Measurements from ENCODE around the gene ESRRG.
"Not testable (repeated sequence)": the region's sequence is repeated elsewhere in the genome, so short reads cannot be mapped to it uniquely, and the experiment has no call there.

Gene ESRRG

DNA sequence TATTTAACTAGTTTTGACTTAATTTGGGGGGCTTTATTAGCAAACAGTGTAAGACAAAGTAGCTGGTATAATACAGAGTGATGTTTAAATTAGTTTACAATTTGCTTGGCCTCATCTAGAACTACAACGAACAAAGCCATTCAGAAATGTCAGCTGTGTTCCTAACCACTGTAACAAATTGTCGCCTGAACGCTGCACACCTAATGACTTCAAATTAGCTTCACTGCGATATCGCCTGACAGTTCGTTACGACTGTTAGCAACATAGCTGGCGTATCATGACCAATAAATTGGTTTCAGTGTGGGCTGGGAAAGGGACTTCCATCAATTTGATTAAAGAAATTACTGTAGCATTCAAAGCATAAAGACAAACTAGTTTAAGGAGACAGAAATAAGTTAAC lies 160.1 kb downstream of the ESRRG start:
- no peak for DNase-seq (ENCODE audit: low spot score)

DNA sequence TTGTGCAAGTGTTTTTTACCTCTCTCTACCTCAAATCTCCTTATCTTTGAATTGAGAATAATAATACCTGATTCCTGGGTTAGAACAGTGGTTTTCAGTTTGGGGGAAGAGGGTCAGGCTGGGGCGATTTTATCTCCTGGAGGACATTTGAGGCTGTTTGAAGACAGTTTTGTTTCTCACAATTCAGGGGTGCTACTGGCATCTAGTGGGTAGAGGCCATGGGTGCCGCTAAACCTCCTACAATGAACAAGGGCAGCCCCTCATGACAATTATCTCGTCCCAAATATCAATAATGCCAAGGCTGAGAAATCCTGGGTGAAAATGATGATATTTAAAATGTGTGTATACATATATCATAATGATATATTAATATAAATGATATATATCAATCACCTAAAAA lies 160.8 kb downstream of the ESRRG start:
- DNase-seq (ENCODE audit: low spot score): no peak

DNA sequence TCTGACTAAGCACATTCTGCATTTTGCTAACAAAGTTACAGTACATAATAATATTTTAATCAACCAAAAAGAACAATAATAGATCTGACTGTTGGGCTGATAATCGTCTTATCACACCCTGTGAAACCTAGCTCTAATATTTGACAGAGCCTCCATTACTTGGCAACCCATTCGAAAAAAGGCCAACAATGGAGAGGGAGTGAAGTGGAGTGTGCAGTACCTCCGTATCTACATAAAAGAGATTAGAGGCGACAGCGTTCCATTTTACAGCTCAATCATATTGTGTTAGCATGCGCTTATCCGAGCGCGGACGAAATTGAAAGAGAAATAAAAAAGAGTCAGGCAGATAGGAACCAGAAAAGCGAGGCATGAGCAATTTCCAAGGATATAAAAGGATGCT lies 162.7 kb downstream of the ESRRG start:
- DNase-seq (ENCODE audit: low spot score): no peak

DNA sequence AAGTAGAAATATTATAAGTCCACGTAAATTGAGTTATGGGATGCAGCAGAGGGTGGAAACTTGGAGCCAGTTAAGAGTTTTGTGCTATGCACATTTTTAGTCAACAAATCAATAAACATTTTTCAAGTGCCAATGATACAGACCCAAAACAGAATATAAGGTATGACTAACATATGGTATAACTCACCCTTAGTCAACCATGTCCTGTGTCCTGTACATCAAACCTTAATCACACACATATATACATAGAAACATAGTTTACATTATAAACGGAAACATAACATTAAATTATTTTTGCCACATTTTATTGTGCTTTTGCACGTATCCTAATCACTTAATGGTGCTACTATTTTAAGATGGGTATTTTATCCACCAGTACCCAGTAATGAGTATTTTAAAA lies 163.9 kb downstream of the ESRRG start:
- no peak for DNase-seq (ENCODE audit: low spot score)

DNA sequence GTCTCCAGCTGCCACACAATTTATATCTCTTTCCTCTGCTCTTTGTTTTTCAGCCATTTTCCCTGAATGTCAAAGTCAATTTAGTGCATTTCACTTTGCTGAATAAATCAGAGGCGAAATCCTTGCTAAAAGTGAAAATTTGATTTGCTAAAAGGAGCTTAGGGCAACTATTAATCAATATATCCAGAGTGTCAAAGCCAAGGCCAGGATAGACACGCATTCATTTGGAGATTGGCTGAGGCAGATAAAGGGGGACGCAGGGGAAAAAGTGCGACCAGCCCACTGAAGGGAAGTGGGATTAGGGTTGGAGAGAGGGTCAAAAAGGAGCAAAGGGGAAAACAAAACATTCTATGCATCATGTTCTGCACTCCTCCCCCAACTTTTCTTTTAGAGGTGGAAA lies 167.6 kb downstream of the ESRRG start:
- DNase-seq (ENCODE audit: low spot score): no peak

DNA sequence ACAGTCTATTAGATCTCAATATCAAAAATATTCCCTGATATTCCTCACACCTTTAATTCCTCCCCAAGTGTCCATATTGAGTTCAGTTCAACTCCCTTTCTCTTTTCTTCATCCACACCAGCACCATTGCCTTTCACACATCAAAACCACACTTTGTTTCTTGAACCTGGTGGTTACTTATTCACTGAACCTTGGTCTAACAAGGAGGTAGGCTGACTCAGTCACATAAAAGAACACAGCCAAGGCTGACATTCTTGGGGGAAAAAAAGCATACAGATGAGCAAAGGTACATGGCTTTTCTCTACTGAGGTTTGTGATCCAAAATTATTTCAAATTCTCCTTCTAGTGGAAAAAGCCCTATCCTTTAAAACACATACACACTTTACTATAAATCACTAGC lies 168.3 kb downstream of the ESRRG start:
- DNase-seq (ENCODE audit: low spot score): no peak

DNA sequence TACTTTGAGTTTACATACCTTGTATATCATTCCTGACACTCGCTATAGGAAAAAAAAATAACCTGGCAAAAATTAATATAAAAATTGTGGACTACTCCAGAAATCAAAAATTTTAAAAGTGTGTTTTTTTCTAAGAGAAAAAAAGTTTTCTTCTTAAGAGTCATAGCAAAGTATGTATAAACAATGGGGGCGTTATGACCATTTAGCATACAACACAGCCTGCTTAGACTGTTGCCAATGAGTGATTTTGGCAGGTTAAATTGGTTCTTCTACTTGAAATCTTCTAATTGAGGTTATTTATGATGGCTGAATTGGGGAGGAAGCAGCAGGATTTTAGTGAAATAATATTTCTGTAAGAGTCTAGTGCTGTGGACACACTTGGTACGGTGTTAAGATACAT lies 169.5 kb downstream of the ESRRG start:
- DNase-seq (ENCODE audit: low spot score): no peak

DNA sequence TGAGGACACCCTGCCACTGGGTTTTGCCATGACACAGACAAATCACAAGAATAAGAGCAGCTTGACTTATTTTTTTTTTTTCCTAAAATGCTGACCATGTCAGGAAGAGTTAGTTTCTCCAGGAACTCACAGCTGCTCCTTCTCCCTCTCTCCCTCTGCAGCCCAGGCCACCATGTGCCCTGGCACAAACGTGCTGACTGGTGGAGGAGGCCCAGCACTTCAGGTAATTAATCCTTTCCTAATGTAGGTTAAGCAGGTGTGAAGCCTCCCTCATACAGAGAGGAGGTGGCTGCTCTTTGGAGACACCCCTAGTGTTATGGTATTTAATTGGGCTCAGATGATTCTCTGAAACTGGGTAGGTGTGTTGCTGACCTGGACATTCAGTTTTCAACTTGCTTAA lies 170.2 kb downstream of the ESRRG start:
- no peak for DNase-seq (ENCODE audit: low spot score)

DNA sequence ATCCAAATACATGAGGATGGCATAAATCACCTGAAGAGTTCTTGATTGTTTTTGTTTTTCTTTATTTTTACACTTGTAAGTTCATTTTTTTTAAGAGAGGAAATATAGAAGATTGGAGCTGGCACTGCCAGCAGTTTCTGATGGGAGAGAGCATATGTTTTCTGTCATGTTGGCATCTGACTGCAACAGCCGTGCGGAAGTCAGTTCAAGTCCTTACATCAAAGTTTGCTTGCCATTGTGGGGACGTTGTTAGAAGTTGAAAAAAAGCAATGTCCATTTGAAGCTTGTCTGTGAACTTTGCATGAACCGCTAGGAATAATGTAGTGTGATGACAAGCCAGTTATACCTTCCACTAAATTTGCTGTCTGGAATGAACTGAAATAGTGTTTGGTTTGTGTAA lies 173.4 kb downstream of the ESRRG start:
- no peak for DNase-seq (ENCODE audit: low spot score)

DNA sequence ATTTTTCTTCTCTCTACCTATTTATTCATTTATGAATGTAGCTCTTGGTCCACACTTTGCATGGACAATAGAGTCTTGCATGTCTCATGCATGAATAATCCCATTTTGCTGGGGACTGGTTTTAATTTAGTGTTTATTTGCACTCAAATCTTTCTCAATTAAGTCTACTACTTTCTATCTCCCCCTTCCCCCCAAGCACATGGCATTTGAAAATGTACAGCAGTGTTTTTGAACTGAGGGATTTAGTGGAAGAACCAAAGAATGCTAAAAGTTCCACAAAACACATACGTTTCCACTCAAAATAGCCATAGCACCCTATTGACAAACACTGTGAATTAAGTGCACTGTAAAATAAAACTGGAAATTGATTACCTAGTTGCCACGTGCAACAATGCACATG lies 180.5 kb downstream of the ESRRG start:
- DNase-seq (ENCODE audit: low spot score): no peak

DNA sequence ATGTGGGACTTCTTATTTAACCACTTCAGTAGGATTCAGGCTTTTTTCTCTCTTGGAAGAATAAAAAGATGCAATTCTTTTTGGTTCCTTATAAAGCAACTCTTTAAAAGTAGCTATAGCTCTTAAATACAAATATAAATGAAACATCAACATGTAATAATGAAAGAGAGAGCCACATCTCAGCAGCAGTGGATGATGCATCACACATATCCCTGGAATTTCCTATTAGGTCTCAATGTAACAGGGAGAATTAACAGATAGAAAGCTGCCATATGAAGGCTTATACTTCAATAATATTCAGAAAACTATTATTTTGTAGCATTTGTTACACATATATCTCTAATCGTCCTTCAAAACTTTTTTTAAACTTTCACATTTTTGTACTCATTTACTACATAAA lies 181.0 kb downstream of the ESRRG start:
- no peak for DNase-seq (ENCODE audit: low spot score)

DNA sequence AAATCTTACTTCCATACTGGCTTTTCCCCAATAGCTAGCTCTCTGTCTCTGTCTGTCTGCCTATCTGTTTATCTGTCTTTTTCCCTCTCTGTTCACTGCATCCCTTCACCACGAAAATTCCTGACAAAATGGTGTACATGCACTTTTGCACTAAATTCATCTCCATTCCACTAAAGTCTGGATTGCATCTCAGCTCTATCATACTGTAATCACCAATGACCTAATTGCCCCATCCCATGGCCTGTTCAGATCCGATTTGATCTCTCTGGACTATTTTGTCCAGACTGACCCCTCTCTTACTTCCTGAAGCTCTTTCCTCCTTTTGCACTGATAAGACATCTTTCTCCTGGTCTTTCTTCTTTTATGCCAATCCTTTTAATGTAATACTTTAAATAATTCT lies 187.5 kb downstream of the ESRRG start:
- no peak for DNase-seq (ENCODE audit: low spot score)

DNA sequence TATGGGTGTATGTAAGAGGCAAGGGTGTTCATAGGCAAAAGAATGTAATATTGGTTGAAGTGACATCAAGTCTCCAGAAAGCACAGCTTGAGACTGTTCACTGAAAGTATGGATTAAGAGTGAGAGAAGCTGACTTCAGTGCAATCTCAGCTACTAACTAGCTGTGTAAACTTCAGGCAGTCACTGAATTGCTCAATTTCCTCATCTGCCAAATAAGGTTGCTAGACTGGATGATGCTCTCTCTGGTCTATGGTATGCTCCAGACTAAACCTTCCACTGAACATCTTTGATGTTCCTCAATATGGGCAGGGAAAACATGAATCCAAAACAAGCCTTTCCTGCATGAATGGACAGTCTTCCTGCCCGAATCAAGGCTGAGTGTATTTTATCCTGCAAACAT lies 188.2 kb downstream of the ESRRG start:
- DNase-seq (ENCODE audit: low spot score): no peak

DNA sequence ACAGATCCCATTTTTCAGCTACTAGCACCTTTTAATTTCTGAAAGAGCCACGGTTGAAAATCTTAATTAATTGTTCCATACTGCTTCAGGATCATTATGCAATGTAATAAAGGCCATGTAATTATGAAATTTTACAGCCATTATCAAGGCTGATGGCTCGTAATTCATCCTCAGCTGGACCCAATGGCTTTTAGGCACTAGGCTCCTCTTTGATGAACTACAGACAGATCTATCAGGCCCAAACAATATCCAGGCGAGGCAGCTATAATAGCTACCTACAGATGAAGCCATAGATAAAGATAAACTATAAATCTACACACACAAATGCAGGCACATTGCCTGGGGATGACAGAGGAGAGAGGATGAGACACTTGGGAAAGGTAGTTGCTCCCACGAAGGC lies 189.5 kb downstream of the ESRRG start:
- no peak for DNase-seq (ENCODE audit: low spot score)

DNA sequence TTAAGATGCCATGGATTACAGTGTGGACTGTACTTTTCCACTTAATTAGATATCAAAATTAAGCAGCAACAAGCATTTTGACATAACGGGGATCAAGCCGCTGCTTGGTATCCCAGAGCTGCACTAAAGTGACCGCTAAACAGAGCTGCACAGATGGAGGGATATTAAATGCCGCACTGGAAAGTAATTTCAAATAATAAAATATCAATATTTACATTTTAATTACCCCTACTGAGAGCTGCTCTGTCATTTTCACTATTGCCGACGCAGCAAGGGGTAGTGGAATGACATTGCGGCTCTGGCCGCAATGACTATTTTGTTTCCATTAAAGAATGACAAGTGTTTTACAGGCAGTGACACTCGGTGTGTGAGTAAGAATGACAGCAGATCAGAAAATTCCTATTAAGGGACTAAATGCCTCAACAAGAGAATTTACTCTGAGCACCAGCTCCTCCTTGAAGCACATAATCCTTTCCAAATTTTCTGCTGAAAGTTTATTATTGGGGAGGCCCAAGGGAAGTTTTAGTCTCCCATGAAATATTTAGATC lies 190.9 kb downstream of the ESRRG start:
- DNase-seq (ENCODE audit: low spot score): no peak

DNA sequence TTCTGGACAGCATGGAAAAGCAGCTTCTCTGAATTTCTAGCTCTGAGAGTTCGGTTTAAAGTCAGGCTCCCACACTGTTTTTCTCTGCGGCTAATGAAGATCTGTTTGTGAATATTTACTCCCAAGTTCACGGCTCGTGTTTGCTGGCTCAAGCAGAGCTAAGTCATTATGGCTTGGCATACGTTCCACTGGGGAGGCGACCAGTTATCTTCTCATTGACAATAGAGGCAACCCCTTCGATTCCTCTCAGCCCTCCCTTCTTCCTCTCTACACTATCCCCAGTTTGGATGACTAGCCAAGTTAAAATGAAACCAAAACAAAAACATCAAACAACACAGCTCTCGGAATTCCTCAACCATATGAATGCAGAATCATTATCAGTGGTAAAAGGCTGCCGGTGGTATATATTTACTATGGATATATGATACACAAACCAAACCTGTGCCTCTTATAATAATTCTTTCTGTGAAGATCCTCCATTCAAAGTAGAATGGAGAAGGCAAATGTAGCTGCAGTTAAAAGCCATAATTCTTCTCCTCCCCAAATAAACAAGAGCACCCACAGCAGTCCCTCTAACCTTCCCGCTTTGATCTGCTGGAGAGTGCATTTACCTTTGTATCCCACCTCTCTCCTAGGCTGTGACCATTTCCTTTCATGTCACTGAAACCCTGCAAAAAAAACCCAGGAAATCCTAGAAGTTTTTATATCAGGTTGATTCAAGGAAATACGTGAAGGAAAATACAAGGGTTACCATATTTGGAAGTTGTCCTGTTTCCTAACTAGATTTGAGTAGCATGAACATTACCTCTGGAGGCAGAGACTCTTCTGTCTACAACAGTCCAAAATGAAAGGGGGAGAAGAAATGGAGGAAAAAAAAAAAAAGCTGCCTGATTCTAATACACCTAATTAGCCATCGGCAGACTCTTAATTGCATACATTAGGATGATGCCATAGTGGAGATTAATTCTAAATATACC lies 191.7 kb downstream of the ESRRG start:
- DNase-seq (ENCODE audit: low spot score): peak; percentile 21

DNA sequence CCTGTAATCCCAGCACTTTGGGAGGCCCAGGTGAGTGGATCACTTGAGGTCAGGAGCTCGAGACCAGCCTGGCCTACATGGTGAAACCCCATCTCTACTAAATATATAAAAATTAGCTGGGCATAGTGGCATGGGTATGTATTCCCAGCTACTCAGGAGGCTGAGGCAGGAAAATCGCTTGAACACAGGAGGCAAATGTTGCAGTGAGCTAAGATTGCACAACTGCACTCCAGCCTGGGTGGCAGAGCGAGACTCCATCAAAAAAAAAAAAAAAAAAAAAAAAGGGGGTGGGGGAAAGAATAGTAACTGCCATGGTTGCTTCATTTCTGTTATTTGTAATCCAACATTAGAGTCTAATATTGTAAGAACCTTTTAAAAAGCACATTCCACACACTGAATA lies 193.4 kb downstream of the ESRRG start:
- DNase-seq (ENCODE audit: low spot score): not testable (repeated sequence)

DNA sequence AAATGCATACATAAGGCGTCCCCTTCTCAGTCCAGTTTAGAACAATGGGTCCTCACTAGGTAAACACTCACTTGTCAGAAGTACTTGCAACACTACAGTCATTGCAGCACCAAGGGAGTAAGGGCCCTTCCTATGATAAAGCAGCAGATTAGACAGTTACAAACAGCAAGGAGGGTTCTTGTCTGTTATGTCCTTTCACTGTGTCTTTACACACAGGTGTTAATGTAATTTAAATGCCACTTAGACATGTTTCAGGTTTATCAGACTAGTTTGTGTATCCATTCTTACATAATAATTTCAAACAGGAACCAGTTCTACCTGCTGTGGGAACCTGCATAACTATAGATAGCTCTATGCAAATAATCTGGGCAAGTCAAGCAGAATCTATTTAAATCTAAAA lies 194.4 kb downstream of the ESRRG start:
- DNase-seq (ENCODE audit: low spot score): no peak

DNA sequence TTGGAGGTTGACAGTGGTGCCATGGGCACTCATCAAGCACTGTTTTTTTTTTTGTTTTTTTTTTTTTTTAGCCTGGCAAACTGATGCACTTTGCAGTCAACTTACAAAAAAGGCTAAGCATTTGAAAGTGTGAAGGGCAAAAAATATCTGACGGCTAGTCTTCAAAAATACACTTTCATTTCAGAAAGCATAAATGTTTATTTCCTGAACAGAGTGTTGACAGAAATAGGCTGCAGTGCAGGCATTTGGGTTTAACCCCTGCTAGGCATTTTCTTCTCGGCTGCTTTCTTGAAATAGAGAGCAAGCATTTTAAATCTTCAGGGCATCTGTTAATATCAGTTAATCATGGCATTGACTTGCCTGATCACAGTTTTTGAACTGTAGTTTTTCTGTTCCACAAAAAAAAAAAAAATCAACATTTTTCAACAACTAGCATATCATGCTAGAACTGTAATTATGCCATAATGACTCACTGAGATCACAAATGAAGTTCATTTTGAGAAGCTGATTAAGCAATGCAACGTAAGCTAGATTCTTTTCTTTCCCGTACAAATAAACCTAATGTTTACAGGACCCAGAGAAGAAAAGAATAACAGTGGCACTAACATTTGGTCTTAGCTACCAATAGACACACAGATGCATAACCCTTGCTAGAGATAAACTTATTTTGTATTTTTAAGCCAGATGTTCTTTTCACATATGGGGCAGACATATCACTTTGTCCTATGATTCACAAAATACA lies 199.6 kb downstream of the ESRRG start:
- DNase-seq (ENCODE audit: low spot score): no peak

DNA sequence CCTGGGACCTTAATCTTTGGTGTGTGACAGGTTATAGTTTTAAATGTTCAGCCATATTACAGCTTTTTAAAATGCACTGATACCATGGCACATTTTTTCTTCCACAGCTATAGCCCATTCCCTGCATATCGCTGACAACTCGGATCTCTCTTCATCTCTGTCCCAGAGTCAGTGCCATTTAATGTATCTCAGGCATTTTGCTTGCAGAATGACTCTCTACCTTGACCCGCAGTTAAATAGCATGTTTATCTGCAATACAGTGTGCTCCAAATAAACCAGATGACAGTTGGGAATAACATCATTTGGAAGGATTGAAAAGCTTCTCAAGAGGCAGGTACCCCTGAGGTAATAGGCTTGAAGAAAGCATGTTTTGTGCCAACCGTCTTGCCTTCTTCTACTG lies 200.2 kb downstream of the ESRRG start:
- DNase-seq (ENCODE audit: low spot score): no peak

DNA sequence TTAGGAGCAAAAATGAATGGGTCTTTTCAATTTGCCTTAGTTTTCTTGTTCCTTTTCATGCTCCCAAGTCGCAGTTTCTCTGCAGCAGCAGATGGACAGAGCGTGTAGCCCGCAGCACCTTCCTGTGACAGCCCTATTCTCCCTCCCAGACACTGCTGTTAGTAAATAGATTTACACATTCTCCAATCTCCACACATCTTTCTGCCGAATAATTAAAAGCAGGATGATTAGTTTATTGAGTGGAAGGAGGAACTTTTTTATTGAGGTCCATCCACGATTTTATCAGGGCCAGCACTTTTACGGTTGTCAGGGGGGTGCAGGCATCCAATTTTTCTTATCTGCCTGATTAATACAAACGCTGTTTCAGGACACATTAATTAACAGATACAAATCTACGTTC lies 201.8 kb downstream of the ESRRG start:
- DNase-seq (ENCODE audit: low spot score): no peak

DNA sequence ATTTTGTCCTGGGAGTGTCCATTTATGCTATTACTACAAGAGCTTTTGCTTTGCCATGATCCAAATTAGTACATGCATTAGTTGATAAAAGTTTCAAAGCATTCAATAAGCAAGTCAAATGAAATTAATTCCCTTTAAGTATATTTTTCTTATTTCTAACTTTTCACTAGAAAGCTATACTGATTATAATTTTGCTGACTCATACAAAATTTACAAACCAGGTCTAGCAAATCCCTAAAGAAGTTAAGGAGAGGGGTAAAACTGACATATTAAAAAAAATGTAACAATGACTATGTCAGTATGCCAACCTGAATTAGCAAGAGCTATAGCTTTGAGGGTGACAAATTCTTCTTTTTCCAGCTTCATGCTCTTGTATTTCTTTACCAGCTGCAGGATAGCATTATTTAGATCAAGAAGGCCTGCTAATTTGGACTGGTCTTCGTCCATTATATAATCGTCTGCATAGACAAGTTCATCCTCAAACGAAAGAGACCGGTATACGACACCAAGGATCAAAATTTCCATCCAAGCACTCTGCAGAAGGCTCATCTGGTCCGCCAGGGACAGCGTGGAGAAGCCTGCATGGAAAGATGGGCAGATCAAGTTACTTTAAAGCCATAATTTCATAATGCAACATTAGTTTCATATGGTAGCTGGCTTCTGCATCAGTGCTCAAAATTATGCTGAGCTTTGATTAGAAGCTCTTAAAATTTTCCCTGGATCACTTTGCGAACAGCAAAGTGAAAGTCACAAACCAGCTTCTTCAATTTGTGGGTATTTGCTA lies 204.2 kb downstream of the ESRRG start:
- no peak for DNase-seq (ENCODE audit: low spot score)

Data from AG08395 (cell line).